ENCODE measurements around the gene TH.

DNA sequence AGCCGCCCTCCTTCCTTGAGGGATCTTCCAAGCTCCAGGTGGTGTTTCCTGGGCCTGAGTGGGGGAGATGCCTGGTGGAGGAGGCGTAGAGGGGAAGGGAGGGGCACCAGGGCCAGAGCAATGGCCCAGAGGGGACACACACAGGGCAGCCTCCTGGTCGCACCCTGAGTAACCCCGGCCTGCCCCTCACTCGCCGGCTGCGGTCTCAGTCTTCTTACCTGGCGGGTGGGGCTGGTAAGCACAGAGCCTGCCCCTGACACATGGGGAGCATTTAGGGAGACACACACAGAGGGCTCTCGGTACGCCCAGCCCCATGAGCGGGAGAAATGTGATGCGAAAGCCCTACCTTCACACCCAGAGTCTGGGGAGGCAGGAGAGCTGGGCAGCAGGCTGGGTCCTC is 56.3 kb downstream of the TH start:
- TF ChIP-seq, protein P1, sequence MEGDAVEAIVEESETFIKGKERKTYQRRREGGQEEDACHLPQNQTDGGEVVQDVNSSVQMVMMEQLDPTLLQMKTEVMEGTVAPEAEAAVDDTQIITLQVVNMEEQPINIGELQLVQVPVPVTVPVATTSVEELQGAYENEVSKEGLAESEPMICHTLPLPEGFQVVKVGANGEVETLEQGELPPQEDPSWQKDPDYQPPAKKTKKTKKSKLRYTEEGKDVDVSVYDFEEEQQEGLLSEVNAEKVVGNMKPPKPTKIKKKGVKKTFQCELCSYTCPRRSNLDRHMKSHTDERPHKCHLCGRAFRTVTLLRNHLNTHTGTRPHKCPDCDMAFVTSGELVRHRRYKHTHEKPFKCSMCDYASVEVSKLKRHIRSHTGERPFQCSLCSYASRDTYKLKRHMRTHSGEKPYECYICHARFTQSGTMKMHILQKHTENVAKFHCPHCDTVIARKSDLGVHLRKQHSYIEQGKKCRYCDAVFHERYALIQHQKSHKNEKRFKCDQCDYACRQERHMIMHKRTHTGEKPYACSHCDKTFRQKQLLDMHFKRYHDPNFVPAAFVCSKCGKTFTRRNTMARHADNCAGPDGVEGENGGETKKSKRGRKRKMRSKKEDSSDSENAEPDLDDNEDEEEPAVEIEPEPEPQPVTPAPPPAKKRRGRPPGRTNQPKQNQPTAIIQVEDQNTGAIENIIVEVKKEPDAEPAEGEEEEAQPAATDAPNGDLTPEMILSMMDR (IDR thresholded peaks at IDR 0.05; ENCODE audit: low read depth, low read length, poor library complexity, severe bottlenecking) = no peak
- no peak for TF ChIP-seq EZH2phosphoT487 (IDR thresholded peaks at IDR 0.05; ENCODE audit: borderline replicate concordance, low read length)

Measured in DOHH2 (cell line).